GM18499 (cell line): Measurements from ENCODE around the gene PHLDB3.
"Not testable (repeated sequence)": the region's sequence is repeated elsewhere in the genome, so short reads cannot be mapped to it uniquely, and the experiment has no call there.

Experiments
- ATAC-seq: cut with Tn5 transposase; IDR thresholded peaks from one replicate; pipeline ENCODE4 v1.9.1; 2021; ENCODE audit warnings: moderate number of reproducible peaks; ENCODE audit not compliant: insufficient read depth, unreplicated experiment

PHLDB3 gene

GRCh38 chr19:43504426-43505185, at the start of gene PHLDB3:
Gene PHLDB3 (minus strand): TSS chr19:43504746. CDS start chr19:43504118, 628 bp downstream.
- ATAC-seq, result no peak

GRCh38 chr19:43553656-43554055, 49.1 kb upstream of the PHLDB3 start:
- no peak for ATAC-seq

DNA sequence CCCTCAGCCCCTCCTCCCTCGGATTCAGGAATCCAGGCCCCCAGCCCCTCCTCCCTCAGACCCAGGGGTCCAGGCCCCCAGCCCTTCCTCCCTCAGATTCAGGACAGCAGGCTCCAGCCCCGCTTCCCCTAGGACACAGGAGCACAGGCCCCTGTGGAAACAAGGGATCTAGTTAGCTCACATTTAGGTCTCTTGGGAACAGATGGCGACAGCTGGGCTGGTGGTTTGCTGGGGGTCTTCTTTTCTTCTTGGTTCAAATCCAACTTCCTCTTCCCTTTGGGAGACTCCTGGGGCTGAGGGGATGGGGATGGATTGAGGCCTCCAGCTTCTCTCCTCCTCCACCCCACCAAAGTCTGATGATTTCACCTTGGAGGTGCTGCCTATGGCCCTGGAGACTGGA, 48.1 kb upstream of the PHLDB3 start:
- no peak for ATAC-seq

- ATAC-seq, result no peak
These were observed 47.6 kb upstream of the PHLDB3 start for GRCh38 chr19:43552198-43552450.

DNA sequence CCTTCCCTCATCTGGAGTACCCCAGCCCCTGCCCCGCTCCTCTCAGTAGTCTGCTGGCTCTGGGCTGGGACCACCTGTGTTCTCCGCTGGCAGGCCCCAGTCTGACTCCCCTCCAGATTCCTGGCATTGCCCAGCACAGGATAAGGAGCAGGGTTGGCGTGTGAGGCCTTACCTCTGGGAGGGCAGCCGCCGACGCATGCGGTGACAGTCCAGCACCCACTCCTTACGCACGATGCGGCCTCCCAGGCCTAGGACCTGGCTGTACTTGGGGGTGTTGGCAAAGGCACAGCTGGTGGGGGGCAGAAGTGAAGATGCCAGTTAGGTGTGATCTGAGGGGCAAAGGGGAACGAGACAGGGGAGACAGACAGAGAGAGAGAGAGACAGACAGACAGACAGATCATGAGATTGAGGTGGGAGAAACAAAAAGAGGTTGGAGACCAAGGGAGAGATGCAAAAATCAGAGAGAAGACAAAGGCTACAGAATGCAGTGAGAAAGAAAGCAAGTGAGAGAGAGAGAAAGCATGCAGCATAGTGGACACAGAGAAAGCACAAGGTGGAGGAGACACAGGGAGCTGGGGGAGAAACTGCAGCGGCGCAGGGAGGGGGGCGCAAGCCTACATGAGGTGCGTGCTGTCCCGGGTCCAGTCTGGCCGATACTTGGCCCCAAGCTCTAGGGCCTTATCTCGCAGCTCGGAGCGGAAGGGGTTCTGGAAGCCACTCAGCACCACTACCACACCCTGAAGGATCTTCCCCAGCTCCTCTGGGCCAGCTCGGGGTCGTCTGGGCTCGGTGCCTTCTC, 47.1 kb upstream of the PHLDB3 start:
- ATAC-seq, result no peak

DNA sequence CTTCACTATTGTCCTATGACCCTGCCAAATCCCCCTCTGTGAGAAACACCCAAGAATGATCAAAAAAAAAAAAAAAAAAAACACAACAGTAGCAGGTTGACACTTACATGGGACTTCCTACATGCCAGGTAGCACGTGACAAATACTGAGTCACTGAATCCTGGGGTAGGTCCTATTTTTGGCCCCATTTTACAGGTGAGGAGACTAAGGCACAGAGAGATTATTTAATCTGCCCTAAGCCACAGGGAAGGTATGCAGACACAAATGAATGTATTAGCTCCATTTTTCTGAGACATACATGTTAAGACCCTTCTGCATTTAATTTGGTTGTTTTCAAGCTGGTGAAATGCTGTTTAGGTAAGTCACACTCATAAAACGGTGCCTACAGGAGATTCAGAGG, 44.2 kb upstream of the PHLDB3 start:
- ATAC-seq, result no peak

DNA sequence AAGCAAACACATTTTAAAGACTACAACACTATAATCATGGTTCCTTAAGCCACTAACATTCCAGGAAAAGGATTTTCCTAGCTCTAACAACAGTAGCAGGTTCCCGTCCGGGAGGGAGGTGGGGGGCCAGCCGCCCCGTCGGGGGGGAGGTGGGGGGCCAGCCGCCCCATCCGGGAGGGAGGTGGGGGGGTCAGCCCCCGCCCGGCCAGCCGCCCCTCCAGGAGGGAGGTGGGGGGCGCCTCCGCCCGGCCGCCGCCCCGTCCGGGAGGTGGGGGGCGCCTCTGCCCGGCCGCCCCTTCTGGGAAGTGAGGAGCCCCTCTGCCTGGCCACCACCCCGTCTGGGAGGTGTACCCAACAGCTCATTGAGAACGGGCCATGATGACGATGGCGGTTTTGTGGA, 43.4 kb upstream of the PHLDB3 start:
- ATAC-seq, result not testable (repeated sequence)

- no peak for ATAC-seq
These were observed 42.0 kb upstream of the PHLDB3 start for GRCh38 chr19:43546581-43546980.

DNA sequence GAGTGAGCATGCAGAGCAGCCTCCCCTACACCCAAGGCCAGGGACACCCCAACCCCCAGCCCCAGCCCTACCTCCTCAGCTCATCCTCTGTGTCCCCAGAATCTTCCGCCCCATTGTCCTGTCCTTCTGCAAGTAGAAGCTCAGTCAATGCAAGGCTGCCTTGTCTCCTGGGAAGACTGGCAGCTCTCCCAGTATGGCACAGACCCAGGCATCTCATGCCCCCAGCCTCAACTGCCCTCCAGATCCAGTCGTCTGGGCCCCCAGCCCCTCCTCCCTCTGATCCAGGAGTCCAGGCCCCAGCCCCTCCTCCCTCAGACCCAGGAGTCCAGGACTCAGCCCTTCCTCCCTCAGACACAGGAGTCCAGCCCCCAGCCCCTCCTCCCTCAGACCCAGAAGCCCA, 41.4 kb upstream of the PHLDB3 start:
- no peak for ATAC-seq

GRCh38 chr19:43545276-43545675, 40.7 kb upstream of the PHLDB3 start:
- no peak for ATAC-seq

- no peak for ATAC-seq
These were observed 39.5 kb upstream of the PHLDB3 start for GRCh38 chr19:43544077-43544476.

DNA sequence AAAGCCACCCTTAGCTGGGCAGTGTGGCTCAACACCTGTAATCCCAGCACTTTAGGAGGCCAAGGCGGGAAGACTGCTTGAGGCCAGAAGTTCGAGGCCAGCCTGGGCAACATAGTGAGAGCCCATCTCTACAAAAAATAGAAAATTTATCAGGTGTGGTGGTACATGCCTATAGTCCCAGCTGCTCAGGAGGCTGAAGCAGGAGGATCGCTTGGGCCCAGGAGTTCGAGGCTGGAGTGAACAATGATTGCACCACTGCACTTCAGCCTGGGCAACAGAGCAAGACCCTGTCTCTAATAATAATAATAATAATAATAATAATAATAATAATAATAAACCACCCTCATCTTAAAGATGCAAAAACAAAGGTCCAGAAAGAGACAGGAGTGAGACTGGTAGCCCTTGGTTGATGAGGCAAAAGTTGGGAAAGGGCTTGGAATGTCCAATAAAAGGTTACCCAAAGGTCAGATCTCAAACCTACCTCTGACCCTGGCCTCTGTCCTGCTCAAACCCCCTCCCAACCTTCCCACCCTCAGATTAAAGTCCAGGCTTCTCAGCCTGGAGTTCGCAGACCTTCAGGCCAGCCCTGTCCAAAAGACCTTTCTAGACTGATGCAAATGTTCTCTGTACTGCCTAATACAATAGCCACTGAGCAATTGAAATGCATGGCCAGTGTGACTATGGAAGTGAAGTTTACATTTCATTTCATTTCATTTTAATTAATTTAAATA, 37.5 kb upstream of the PHLDB3 start:
- no peak for ATAC-seq

GRCh38 chr19:43540381-43540780, 35.8 kb upstream of the PHLDB3 start:
- no peak for ATAC-seq

- ATAC-seq, result no peak
These were observed 34.4 kb upstream of the PHLDB3 start for GRCh38 chr19:43538922-43539321.

DNA sequence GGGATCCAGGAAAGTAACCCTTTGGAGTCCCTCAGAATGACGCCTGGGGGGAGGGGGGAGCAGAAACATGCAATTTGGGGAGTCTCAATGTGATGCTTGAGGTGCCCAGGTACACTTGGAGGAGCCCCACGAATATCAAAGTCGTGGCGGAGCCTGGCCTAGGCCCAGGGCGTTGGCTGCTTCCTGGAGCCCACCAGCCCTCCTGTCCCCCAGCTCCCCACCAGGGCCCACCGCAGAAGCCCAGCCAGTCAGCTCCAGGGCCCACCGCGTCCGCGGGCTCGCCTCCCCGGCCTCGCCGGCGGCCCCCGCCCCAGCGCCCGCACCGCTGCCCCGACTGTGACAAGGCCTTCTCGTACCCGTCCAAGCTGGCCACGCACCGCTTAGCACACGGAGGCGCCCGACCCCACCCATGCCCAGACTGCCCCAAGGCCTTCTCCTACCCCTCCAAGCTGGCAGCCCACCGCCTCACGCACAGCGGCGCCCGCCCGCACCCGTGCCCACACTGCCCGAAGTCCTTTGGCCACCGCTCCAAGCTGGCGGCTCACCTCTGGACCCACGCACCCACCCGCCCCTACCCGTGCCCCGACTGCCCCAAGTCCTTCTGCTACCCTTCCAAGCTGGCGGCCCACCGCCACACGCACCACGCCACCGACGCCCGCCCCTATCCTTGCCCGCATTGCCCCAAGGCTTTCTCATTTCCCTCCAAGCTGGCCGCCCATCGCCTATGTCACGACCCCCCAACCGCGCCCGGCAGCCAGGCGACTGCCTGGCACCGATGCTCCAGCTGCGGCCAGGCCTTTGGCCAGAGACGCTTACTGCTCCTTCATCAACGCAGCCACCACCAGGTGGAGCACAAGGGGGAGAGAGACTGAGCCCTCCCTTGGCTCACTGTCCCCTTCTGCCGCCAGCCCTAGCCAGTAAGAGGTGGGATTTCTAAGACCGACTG, 30.5 kb upstream of the PHLDB3 start:
- no peak for ATAC-seq

GRCh38 chr19:43534305-43534815, 29.8 kb upstream of the PHLDB3 start:
- ATAC-seq, result no peak

GRCh38 chr19:43533546-43534304, 29.2 kb upstream of the PHLDB3 start:
- ATAC-seq, result peak; percentile 44

DNA sequence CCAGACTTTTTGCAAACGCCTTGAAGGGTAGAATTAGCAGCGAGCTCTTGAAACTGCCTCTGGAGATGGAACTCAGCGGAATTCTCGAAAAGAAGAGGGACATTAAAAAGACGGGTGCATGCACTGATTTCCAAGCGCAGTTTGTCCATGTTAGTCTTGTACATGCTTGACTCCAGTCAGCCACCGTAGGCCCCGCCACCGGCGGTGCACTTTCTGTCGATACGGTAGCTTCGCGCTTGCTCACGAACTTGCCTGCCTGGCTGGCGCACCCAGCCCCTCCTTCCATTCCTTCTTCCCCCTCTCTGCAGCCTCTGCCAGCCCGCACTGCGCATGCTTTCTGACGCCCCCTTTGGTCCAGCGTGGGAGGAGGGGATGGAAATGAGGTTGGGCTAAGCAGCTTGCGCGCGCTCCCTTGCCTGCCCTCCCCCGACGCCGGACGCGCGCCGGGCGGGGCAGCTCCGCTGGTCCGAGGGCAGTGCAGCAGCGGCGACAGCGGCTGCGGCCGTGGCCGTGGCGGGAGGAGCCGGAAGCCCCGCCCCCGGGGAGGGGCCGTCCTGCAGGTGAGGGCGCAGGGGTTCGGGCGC, 28.5 kb upstream of the PHLDB3 start, which contains the start of gene ZNF575:
Gene ZNF575, plus strand, starts transcription at position 227 of the 584 bp plus-strand sequence. CDS start 1,235 bp downstream, outside the sequence.
- peak; percentile 46 for ATAC-seq

- no peak for ATAC-seq
These were observed 28.0 kb upstream of the PHLDB3 start for GRCh38 chr19:43532571-43532961.
